ENCODE measurements around the gene PRR36.
A peak's percentile ranks its signal among the peaks of the same experiment; 100 is the strongest.

The PRR36 gene

GRCh38 chr19:7819337-7819736, 54.9 kb downstream of the PRR36 start:
- TF ChIP-seq, protein P1, sequence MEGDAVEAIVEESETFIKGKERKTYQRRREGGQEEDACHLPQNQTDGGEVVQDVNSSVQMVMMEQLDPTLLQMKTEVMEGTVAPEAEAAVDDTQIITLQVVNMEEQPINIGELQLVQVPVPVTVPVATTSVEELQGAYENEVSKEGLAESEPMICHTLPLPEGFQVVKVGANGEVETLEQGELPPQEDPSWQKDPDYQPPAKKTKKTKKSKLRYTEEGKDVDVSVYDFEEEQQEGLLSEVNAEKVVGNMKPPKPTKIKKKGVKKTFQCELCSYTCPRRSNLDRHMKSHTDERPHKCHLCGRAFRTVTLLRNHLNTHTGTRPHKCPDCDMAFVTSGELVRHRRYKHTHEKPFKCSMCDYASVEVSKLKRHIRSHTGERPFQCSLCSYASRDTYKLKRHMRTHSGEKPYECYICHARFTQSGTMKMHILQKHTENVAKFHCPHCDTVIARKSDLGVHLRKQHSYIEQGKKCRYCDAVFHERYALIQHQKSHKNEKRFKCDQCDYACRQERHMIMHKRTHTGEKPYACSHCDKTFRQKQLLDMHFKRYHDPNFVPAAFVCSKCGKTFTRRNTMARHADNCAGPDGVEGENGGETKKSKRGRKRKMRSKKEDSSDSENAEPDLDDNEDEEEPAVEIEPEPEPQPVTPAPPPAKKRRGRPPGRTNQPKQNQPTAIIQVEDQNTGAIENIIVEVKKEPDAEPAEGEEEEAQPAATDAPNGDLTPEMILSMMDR (IDR thresholded peaks at IDR 0.05; ENCODE audit: insufficient read depth, low read depth, low read length, missing control alignments) = no peak
- peak; percentile 92 for DNase-seq (ENCODE audit: low read depth)

GRCh38 chr19:7818806-7819205, 55.4 kb downstream of the PRR36 start:
- TF ChIP-seq, protein P1 (IDR thresholded peaks at IDR 0.05; ENCODE audit: insufficient read depth, low read depth, low read length, missing control alignments) = no peak
- no peak for DNase-seq (ENCODE audit: low read depth)

More at GRCh38 chr19:7819337-7819736, 54.9 kb downstream of the PRR36 start:
- no peak overlapping the region for H3K4me3 ChIP-seq (ENCODE audit: low read depth, low read length)

More at GRCh38 chr19:7818806-7819205, 55.4 kb downstream of the PRR36 start:
- H3K4me3 ChIP-seq (ENCODE audit: low read depth, low read length) = no peak overlapping the region

Measured in GM12865 (cell line).